HPDE6-E6E7 (cell line): Measurements from ENCODE around the gene WNT9A.
A peak's percentile ranks its signal among the peaks of the same experiment; 100 is the strongest.
"Not testable (repeated sequence)": the region's sequence is repeated elsewhere in the genome, so short reads cannot be mapped to it uniquely, and the experiment has no call there.

ENCODE experiments used
- DNase-seq: peaks from one replicate; pipeline ENCODE4 v3.0.0; 2011; ENCODE audit warnings: missing footprints; ENCODE audit errors: extremely low spot score

The WNT9A gene

DNA sequence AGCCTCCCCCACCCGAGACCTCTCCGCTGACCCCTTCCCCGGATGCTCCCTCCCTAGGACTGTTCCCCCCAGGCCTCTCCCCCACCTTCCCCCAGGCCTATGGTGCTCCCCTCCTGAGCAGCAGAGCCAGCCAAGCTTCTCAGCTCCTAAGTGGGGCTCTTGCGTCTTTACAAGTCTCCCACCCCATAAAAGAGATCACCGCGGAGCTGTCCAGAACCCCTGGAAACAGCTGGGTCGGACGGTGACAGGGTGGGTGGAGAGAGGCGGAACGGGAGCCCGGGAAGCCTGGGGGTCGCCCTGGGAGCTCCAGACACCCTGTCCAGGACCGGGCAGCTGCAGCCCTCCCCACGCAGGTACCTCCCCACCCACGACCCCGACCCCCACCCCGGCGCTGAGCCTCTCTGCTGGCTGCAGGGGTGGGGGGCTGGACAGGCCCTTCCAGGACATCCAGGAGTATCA, 61.2 kb downstream of the WNT9A start:
- no peak for DNase-seq

DNA sequence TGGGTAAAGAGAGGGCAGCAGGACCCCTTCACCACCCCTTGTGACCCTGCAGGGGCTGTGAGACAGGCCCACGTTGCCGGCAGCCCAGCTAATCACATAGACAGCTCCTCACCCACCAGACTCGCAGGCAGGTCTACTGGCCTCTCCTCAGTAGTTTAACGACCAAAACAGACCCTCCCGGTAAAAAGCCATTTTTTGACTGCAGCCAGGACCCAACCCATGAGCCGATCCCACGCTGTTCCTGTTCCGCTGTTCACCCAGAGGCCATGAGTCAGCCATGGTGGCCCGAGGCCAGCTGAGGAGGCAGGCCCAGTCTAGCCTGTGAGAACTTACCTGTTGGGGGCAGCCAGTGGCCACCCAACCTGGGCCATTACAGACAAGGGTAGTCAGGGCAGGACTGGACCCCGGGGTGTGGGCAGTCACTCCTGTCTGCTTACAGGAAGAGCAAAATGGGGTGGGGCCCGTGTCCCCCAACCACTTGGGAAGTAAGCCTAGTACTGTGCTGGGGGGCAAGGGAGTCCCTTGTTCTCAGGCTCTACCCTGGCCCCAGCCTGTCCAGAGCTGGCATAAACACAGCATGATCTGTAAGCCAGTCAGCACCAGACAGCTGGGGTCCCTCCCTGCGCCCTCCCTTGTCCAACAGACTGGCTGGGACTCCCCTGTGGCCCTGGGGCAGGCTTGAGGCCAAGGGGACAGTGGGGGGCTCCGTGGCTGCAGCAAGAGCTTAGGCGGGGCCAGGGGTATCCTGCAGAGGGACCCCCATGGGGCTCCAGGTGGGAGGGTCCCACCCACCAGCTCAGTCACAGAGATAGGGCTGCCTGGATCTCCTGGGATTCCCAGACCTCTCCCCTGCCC, 61.9 kb downstream of the WNT9A start:
- peak; percentile 99 for DNase-seq

DNA sequence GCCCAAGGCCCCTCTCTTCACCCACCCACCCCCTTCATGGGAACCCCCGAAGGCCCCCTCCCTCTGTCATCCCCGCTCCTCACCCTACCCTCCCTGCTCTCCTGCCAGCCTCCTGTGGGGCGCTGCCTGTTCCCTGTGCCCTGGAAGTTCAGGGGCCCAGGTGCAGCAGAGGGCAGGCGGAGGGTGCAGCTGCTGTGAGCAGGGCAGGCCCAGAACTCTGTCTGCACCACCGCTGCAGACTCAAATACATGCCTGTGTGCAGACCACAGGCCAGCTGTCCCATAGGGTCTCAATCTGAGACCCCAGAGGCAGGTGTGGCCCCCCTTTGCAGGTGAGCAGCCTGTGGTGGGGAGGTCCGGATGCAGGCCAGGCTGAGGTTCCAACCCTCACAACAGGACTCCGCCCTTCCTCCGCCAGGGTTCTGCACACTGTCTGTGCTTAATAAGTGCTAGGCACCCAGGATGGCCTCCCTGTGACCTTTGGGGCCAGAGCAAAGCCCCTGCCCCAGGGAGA, 62.5 kb downstream of the WNT9A start:
- DNase-seq, result no peak

DNA sequence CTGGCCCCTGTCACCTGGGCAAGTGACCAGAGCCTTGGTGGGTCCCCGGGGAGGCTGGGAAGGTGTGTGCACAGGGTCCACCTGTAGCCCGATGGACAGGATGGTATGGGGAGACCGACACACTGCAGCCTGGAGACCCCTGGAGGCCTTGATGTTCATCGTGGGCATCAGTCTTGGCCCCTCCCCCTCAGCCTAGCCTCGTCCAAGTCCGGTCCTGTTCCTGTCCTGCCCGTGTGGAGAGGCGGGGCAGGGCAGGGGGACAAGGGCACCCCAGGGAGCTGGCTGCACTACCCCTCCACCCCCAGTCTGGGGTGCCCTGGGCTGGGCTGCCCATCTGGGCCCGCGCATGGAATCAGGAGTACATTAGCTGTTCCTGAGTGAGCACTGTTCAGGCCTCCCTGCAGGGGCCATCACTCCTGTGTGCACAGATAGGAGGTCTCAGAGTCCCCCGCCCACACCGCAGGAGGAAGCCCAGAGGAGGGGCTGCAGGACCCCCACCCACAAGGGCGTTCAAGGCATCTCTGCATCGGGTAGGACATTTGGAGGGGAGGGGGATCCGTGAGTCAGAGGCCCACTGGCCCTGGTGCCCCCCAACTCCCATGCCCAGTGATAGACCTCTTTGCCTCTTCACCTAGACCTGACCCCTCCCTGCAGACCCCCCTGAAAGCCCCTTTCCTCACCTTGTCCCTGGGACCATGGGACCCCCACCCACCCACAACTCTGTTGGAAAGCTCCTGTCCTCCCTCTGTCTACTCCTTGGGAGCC, 63.2 kb downstream of the WNT9A start:
- no peak for DNase-seq

DNA sequence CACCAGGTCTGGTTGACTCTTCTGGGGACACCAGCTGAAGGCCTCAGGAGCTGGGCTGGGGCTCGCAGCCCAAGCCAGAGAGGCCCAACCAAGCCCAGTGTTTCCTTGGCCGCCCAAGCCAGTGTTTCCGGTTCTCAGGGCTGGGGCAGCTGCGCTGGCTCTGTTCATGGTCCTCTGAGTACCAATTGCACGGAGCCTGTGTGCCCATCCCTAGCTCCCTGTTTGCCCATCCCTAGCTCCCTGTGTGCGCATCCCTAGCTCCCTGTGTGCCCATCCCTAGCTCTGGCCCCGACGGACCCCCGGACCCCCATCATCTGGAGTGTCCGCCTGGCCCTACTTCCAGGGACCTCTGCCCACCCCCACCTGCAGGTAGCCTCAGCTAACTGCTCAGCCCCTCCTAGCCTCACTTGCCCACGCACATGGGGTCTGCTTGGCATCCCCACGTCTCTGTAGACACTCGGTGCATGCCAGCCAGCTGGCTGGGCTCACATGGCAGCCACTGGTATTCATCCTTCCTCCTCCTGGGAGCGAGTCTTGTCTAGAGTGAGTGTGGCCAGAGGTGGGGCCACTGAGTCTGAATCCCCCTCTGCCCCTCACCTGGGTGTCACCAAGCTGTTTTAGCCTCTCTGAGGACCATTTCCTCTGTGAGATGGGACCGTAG, 64.0 kb downstream of the WNT9A start:
- no peak for DNase-seq

DNA sequence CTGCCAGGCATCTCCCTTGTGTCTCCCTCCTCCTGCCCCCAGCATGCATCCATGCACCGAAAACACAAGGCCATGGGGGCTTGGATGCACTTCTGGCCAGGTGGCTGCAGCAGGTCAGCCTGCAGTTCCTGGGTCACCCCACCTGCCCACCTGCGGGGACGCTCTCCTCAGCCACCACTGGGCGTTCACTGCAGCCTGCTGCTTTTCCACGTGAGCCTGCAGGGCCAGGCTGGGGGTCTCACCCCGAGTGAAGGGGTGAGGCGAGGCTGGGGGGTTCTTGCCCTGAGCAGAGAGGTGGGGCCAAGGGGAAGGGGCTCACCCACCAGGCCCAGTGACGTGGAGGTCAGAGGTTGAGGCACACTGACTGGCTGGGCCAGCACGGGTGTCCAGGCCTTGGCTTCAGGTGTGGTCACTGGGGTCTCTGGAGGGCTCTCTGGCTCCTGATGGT, 64.6 kb downstream of the WNT9A start:
- DNase-seq, result no peak

DNA sequence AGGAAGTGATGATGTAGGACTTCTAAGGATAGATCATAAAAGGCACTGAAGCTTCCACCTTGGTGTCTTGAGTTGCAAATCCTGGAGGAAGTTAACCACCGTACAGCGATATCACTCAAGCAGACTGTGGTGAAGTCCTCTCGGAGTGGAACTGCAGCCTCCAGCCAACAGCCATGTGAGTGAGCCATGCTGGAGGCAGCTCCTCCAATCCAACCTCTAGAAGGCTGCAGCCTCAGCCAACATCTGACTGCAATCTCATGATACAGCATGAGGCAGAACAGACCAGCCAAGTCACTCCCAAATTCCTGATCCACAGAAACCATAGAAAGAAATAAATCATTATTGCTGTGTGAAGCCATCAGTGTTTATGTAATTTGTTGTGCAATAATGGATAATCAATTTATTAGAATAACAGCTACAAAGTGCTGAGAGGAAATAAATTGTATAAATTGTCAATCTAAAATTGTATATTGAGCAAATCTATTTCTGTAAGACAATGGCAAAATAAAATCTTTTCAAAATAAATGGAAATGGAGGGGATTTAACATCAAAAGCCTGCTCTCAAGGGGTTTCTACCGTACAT, 67.3 kb downstream of the WNT9A start:
- no peak for DNase-seq

DNA sequence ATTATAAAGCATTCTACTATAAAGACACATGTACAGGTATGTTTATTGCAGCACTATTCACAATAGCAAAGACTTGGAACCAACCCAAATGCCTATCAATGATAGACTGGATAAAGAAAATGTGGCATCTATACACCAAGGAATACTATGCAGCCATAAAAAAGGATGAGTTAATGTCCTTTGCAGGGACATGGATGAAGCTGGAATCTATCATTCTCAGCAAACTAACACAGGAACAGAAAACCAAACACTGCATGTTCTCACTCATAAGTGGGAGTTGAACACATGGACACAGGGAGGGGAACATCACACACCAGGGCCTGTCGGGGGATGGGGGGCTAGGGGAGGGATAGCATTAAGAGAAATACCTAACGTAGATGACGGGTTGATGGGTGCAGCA, 69.9 kb downstream of the WNT9A start:
- DNase-seq, result not testable (repeated sequence)

DNA sequence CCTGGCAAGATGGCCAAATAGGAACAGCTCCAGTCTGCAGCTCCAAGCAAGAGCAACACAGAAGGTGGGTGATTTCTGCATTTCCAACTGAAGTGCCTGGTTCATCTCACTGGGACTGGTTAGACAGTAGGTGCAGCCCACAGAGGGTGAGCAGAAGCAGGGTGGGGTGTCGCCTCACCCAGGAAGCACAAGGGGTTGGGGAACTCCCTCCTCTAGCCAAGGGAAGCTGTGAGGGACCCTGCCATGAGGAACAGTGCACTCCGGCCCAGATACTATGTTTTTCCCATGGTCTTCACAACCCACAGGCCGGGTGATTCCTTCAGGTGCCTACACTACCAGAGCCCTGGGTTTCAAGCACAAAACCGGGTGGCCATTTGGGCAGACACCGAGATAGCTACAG, 75.8 kb downstream of the WNT9A start:
- not testable (repeated sequence) for DNase-seq

DNA sequence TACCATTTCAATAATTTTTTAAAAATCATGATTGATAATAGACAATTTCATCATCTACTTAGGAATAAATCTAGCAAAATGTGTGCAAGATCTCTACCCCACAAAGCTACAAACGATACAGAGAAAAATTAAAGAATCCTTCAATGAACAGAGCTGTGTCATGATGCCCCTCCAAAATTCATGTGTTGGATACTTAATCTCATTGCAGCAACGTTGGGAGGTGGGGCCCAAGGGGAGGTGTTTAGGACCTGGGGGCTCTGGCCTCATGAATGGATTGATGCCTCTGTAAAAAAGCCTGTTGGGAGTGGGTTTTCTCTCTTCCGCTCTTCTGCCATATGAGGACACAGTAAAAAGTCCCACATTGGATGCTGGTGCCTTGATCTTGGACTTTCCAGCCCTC, 77.4 kb downstream of the WNT9A start:
- no peak for DNase-seq

DNA sequence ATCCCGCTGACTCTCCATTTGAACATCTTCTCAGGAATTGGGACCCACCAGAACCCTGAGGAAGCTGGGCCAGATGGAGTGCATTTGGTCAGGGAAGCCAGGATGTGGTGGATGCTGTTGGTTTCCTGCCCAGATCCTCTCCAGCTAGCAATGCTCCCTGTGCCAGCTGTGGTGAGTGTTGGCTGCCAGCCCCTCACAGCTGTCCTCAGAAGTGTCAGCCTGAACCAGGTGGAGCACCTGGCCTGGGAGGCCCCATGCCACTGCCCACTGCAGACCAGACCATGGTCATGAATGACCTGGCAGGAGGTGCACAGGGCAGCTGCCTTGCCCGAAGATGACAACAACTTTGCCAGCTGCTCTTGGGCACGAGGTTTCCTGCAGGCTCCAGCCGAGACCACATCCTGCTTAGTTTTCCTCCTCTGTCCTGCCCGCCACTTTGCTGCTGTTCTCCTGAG, 77.9 kb downstream of the WNT9A start:
- no peak for DNase-seq

DNA sequence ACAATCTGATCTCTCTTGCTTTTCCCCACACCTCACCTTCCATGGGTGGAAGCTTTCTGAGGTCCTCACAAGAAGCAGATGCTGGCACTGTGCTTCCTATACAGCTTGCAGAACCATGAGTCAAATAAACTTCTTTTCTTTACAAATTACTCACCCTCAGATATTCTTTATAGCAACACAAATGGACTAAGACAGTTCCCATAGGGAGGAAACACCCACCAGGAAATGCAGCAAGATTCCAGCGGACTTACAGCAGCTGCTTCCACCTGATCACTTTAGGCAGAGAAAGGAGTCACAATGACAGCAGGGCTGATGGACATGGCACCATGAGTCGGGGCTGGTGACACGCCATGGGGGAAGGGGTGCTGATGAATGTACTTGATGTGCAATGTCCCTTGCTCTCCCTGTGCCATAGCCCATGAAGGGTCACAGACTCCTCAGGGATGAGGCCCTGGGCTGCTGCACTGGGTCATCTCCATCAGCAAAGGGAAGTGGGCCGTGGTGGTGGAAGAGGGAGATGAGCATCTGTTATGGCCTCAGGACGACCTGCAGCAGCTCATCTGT, 78.4 kb downstream of the WNT9A start:
- no peak for DNase-seq
